HG02610 (cell line): Measurements from ENCODE around the gene KCNJ1.

Experiments used
- ATAC-seq: cut with Tn5 transposase; IDR thresholded peaks from one replicate; pipeline ENCODE4 v1.9.1; 2021; ENCODE audit warnings: mild to moderate bottlenecking, moderate library complexity; ENCODE audit not compliant: unreplicated experiment

KCNJ1 gene

DNA sequence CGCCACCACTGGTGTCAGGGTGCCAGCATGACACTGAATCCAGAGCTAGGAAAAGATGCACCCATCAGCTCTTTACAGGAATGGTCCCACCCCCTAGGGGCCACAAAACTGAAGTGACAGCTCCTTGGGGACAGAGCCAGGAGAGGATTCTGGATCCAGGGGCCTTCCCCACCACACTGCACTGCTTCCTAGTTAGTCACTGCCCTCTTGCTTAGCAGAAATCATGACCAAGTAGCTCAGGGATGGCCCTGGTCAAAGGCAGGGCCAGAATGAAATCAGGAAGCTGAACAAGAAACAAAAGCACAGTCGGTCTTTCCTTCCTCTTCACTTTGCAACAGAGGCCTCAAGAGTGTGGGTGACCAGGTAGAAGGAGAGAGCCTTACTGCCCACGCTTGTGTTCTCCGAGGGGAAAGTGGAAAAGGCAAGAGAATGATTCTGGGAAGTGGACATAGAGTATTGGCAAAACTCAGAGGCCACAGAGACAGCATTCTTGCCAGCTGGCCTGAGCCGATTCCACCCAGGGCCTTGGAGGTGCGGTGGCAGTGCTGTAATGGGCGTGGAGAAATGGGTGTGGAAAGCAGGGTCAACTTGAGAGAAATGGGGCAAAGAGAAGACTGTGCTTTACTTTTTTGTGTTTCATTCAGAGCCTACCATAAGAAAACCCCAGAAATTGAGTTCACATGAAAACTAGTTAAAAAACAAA, 39.8 kb downstream of the KCNJ1 start:
- ATAC-seq, result no peak

DNA sequence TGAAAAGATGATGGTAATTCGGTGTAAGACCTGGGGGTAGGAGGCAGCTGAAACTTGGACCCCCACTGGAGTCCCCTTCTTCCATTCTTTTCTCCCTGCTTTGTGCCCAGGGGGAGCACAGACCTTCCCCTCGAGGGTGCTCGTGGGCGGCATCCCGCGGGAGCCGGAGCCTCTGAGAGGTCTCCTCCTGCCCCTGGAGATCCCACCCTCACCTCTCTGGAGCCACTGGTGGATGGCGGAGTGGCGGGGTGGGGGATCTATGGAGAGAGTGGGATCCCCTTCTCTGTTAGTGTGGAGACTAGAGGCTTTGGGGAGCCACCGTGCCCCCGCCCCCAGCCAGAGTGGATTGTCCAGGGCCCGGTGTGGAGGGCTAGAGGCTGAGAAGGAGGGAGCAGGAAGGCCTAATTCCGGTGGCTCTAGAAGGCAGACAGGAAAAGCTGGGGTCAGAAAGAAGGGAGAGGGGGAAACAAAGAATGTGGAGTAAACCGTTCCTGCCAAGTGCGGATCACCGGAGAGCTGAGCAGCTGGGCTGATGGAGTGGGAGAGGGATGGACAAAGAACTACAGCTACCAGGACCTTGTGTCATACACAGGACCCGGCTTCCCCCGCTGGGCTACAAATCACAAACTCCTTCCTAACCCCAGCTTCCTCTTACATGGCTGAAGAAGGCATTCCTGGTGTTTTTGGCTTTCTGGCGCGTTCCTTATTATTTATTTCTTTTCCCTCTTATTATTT, 41.9 kb downstream of the KCNJ1 start:
- no peak for ATAC-seq

GRCh38 chr11:128824191-128825049, 42.7 kb downstream of the KCNJ1 start:
- no peak for ATAC-seq

DNA sequence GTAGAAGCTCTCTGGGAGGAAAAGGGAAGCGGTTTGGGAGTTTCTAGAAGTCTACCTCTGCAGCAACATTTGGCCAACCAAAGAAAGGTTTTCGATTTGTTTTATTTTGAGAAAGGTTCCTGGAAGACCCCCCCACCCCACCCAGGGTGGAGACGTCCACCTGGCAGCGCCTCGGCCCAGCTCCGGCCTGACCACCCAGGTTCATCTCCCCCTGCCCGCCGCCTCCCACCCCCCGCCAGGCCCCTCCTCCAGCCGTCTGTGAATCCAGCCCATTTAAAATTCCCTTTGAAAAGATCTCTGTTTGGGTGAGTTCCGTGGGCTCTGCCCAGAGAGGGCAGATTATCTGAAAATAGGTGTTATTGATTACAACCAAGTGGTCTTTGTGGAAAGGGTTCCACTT, 43.3 kb downstream of the KCNJ1 start:
- ATAC-seq, result no peak

DNA sequence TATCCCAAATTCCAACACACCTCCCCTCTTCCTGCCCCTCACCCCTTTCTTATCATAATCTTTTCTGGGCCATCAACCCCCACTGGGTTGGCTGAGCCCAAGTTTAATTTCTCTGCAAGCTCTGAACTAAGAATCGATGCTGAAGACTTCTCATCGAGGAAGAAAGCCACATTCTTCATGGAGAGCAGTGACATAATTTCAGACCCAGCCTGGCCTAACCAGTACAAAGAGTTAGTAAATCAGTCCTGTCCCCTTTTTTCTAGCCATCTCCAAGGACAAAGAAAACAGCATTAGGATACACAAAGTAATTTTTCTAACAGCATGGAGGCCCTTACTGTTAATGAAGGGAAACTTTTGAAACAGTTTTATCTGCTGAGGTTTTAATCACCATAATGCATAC, 45.0 kb downstream of the KCNJ1 start:
- no peak for ATAC-seq

GRCh38 chr11:128821556-128821955, 45.5 kb downstream of the KCNJ1 start:
- ATAC-seq, result no peak

- ATAC-seq, result no peak
Measured at GRCh38 chr11:128819198-128819597, 47.9 kb downstream of the KCNJ1 start.

DNA sequence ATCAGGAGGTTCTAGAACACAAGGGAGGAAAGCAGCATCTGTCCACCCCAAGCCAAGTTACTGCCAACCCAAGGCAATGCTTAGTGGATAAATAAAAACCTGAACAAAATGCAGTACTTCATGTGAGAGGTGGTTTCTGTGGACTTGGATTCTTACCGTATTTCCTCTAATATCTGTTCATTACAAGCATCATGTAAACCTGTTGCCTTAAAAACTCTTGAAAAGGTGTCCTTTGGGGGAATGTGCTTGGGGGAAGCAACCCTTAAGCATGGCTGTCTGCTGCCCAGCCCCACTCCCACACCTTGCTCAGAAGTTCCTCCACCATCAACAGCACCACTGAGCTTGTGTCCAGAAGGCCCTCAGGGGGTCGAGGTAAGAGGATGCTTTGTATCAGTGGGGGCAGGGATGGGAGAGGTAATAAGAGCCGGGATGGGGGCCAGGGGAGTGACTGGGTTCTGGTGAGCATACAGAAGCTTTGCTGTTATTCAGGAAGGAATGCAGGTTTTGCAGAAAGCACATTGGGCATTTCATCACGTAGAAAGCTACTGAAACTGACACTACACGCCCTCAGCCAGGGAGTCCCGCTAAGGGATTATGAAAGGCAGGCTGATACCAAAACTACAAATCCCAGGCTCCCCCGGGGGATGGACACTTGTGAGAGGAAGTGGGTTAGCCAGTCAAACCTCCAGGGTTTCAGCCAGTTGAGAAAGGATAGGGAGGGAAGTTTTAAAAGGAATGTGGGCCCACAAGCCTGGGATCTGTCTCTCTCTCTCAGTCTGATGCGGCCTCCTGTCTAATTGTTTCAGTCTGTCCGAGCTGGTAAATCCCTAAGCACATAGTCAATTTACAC, 52.0 kb downstream of the KCNJ1 start:
- no peak for ATAC-seq

DNA sequence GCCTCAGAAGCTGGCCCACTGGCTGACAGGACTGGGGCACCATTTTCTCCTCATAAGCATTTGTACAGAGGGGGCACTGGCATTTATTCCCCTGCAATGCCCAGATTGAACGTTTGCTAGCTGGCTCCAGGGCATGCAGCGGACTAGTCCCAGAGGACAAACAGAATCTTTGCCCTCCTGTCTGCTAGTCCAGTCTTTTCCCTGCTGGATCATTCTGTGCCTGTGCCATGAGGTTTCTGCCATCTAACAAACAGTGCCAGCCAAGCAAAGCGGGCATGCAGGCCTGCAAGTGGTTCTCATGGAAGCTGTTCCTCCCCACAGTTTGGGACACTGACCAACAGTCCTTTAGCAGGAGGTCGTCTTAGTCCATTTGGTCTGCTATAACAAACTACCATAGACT, 53.4 kb downstream of the KCNJ1 start:
- no peak for ATAC-seq

DNA sequence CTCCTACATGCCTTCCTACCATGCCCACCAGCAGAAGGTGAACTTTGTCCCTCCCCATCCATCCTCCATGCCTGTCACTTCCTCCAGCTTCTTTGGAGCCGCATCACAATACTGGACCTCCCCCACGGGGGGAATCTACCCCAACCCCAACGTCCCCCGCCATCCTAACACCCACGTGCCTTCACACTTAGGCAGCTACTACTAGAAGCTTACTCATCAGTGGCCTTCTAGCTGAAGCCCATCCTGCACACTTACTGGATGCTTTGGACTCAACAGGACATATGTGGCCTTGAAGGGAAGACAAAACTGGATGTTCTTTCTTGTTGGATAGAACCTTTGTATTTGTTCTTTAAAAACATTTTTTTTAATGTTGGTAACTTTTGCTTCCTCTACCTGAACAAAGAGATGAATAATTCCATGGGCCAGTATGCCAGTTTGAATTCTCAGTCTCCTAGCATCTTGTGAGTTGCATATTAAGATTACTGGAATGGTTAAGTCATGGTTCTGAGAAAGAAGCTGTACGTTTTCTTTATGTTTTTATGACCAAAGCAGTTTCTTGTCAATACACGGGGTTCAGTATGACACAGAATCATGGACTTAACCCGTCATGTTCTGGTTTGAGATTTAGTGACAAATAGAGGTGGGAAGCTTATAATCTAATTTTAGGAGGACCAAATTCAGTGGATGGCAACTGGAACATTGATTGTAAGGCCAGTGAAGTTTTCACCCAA, 56.1 kb downstream of the KCNJ1 start:
- no peak for ATAC-seq

DNA sequence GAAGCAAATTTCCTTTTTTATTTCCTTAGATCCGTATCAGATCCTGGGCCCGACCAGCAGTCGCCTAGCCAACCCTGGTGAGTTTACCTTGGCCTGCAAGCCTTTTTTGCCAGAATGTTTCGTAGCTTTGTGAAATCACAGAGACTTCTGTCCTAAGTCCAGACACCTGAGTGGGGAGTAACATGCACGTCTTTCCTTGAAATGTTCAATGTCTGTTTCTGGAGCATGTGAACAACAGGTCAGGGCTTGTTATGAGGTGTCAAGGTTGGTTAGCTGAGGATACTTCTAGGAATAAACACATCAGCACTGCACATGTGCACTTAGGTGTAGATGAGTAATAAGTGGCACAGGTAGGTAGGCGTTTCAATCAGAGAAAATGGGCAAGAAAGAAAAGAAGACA, 58.0 kb downstream of the KCNJ1 start:
- ATAC-seq, result no peak

GRCh38 chr11:128807909-128808308, 59.2 kb downstream of the KCNJ1 start:
- ATAC-seq, result no peak

DNA sequence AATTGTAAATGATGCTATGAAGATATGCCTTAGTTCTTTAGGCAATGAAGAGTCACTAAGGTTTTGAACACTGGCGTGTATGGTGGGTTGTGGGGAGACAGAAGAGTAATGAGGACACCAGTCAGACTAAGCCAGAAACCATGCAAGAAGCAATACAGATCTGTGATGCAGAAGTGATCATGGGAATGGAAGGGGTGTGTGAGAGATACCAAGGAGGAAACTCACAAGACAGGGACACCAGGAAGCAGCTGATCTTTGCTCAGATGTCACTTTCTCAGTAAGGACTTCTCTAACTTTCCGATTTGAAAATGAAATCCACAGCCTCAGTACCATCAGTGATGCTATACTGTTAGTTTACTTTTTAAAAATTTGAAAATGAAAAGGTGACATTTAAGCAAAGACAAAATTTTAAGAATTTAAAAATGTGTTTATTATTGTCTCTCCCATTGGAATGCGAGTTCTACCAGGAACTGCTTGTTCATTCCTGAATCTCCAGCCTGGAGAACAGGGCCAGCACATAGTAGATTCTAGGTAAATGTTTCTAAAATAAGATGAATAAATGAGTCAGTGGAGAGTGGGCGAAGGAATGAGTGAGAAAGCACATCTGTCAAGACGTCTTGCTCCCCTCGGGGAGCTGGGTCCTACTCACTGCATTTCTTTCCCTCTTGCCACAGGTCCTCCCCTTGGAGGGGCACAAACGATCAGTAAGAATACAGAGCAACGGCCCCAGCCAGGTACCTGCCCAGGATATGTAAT, 60.4 kb downstream of the KCNJ1 start:
- no peak for ATAC-seq

DNA sequence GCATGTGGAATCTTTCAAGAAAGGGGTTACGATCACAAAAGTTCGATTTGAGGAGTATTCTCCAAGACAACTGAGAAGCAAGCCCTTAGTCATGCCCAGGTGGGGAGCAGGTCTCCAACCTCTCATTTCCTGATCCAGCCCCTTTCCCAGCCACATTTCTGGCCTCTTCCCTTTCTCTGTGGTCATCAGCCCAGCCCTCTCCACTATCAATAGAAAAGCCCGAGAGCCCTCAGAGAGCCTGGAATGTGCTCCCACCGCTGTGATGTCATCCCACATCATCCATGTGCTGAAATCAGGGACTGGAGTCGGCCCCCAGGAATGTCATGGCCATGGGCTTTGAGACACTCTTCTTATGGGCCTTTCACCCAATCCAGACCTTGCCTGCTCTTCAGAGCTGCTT, 62.6 kb downstream of the KCNJ1 start:
- ATAC-seq, result no peak

GRCh38 chr11:128803449-128804245, 63.4 kb downstream of the KCNJ1 start:
- no peak for ATAC-seq

- no peak for ATAC-seq
Measured at GRCh38 chr11:128803011-128803410, 64.1 kb downstream of the KCNJ1 start.

DNA sequence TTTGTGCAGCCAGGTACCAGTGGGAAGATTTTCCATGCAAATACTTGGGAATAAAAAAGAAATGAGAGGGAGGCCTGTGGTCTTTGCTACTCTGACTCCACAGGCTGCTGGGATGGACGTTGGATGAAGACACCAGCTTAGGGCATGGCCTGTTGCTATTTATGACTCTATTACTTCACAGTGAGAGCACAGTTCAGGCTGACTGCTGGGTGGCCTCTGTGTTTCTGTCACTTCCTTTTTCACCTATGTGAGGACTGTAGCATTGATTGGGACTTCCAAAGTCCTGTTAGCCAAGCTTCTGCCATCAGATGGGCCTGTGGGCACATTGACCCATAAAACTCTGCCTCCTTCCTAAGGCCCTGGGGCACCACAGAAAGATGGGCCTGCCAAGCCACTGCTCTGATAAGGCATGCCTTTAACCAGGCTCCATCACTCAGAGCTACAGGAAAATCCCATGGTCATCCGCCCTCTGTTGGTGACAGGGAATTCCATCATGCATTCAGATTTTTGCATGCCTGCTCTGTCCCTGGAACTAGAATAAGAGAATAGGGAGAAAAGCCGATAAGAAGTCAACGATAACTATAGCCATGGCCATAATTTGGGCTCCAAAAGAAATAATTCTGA, 64.6 kb downstream of the KCNJ1 start:
- ATAC-seq, result peak; percentile 67

- no peak for ATAC-seq
Measured at GRCh38 chr11:128800871-128801417, 66.2 kb downstream of the KCNJ1 start.
